Muscle layer of duodenum (tissue), 2 donors: Measurements from ENCODE around the gene MRPL36.

Experiments used
- H3K27ac ChIP-seq: one replicate; pipeline ENCODE4 v1.7.0; 2013; ENCODE audit warnings: mild to moderate bottlenecking, low read length
- H3K27me3 ChIP-seq: one replicate; pipeline ENCODE4 v1.7.0; 2013; ENCODE audit warnings: low read depth, mild to moderate bottlenecking, control low read depth, low read length
- H3K36me3 ChIP-seq, 2 donors: one replicate each; pipeline ENCODE4 v1.7.0; 2013; ENCODE audit warnings: low read length in 2 of 2, control low read depth in 1 of 2, mild to moderate bottlenecking in 1 of 2; ENCODE audit not compliant: insufficient read depth in 2 of 2, control insufficient read depth in 1 of 2
- H3K4me1 ChIP-seq, 2 donors: one replicate each; pipeline ENCODE4 v1.7.0; 2013; ENCODE audit warnings: low read length in 2 of 2, mild to moderate bottlenecking in 2 of 2, control low read depth in 1 of 2, moderate library complexity in 1 of 2; ENCODE audit not compliant: insufficient read depth in 2 of 2, control insufficient read depth in 1 of 2
- H3K4me3 ChIP-seq, 2 donors: one replicate each; pipeline ENCODE4 v1.7.0; 2013; ENCODE audit warnings: low read length in 2 of 2, low read depth in 1 of 2, mild to moderate bottlenecking in 1 of 2
- H3K9me3 ChIP-seq, 2 donors: one replicate each; pipeline ENCODE4 v1.7.0; 2013; ENCODE audit warnings: low read length in 2 of 2, control low read depth in 1 of 2, mild to moderate bottlenecking in 1 of 2; ENCODE audit not compliant: control insufficient read depth in 1 of 2
- donor health status: healthy.

MRPL36 gene

DNA sequence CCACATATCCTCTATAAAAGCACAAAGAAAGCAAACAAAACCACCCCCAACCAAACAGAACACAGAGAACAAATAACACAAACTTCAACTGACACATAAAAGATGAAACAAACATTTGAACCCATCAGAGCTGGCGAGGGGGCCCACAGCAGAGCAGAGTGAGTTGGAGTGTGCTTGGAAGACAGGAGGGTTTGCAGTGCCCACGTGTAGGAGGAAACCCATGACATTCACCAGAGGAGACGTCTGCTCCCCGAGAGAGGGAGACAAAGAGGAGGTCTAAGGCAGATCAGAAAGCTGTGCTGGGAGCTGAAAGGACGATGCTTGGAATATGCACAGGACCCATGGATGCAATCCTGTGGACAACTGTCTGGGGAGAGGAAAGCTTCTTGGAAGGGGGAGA, 27.0 kb downstream of the MRPL36 start:
- Histone ChIP-seq H3K36me3 (no peaks in the 10 kb centered on the region), H3K27ac (no peak overlapping the region), H3K4me1 (no peaks in the 10 kb centered on the region), H3K4me3 (no peak overlapping the region), H3K27me3 (no peaks in the 10 kb centered on the region), H3K9me3 (no peaks in the 10 kb centered on the region)

DNA sequence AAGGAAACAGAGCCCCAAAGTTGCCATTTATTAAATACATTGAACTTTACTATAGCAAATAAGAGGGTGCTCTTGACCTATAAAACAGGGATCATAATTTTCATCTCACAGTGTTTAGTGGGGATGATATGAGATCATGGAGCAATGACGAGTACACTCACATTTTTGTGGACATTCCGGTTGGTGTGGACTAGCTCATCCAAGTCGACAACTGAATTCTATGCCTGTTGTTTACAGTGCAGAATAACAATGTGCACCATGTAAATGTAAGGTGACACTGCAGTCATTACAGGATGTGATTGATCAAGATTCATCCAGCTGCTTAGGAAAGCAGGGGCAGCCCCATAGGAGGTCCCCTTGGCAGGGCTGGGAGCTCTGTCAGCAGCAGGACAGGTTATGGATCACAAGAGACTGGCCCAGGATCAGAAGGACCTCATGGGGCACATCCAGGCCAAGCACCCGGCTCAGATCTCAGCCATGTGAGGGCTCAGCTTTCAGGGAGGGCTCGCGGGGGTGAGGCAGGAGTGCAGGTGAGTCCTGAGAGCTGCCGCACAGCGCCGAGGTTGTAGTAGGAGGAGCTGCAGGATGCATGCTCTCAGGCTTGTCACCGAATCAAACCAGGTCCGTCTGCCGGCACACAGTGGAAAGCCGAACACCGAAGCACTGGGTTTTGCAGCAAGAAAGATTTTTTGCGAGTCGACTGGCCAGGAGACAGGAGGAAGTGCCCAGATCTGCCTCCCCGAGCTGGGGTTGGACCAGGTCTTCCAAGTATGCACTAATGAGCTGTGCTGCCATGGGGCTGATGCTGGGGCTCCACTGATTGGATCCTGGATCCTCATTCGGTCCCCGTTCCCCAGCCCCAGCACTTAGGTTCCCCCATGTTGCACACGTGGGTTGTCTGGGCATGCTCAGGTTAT, 28.2 kb downstream of the MRPL36 start:
- Histone ChIP-seq H3K27me3 (no peaks in the 10 kb centered on the region), H3K4me3 (no peak overlapping the region), H3K36me3 (no peaks in the 10 kb centered on the region), H3K4me1 (no peaks in the 10 kb centered on the region), H3K9me3 (no peaks in the 10 kb centered on the region), H3K27ac (no peak overlapping the region)

DNA sequence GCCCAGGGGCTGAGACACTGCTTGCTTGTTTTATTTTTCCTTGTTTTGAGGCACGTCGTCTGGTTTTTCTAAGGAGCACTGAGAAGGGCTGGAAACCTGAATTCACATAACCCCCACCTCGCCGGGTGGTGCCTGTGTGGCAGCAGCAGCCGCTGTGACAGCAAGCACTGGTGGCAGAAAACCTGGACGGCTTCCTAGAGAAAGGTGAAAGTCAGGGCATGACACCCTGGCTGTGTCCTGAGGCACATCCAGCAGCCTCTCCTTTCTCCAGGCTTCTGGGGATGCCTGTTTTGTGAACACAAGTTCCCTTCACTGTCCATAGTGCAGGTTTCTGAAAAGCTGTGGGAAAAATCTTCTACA, 29.2 kb downstream of the MRPL36 start:
- Histone ChIP-seq H3K36me3 (no peaks in the 10 kb centered on the region), H3K9me3 (no peaks in the 10 kb centered on the region), H3K27me3 (no peaks in the 10 kb centered on the region), H3K4me1 (no peaks in the 10 kb centered on the region), H3K27ac (no peak overlapping the region), H3K4me3 (no peak overlapping the region)

DNA sequence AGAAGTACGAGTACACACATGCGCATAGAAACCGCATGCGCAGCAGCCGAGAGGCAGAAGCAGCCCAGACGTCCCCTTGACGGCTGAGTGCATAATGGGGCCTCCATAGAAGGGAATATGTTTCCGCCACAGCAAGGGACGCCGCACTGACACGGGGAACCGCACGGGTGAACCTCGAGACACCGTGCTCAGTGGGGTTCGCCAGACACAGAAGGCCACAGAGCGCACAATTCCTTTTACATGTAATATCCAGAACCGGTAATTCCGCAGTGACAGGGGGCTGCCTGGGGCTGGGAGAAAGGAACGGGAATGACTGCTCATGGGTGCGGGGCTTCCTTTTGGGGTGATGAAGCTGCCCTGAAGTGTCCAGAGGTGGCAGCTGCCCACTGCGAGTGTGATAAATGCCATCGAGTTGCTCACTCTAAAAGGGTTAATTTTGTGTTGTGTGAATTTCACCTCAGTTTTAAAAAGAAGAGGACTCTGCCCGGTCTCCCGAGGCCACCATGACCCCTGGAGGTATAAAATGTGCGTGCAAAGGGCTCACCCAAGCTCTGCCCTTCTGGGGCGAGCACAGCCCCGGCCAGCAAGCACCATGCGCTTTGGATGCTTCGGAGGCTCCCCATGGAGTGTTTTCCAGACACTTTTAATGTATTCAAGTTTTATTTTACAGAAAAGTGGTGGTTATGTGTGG, 29.7 kb downstream of the MRPL36 start:
- Histone ChIP-seq H3K4me1 (no peaks in the 10 kb centered on the region), H3K27ac (no peak overlapping the region), H3K27me3 (no peaks in the 10 kb centered on the region), H3K9me3 (no peaks in the 10 kb centered on the region), H3K36me3 (no peaks in the 10 kb centered on the region), H3K4me3 (no peak overlapping the region)

DNA sequence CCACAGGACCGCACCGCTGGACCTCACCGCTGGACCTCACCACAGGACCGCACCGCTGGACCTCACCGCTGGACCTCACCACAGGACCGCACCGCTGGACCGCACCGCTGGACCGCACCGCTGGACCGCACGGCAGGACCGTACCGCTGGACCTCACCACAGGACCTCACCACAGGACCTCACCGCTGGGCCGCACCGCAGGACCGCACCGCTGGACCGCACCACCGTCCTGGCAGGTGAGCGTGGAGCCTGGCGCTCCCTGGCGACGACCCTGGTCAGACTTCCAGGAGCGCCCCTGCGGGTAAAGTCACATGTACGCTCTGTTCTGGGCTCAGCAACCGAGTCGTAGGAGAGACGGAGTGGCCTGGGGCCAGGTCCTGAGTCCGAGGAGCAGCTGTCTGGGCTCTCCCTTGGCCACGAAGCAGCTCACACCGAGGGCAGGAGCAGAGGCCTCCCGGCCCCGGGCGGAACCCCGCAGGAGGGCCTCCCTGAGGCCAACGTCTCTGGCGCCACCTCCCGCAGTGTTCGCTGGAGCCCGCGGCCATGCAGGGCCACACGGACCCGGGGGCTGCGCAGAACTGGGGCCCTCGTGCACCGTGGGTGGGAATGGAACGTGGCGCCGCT, 30.5 kb downstream of the MRPL36 start:
- no peaks in the 10 kb centered on the region for H3K27me3 ChIP-seq
- no peak overlapping the region for H3K4me3 ChIP-seq
- H3K4me1 ChIP-seq = no peaks in the 10 kb centered on the region
- H3K9me3 ChIP-seq = no peaks in the 10 kb centered on the region
- H3K27ac ChIP-seq = no peak overlapping the region
- no peaks in the 10 kb centered on the region for H3K36me3 ChIP-seq

DNA sequence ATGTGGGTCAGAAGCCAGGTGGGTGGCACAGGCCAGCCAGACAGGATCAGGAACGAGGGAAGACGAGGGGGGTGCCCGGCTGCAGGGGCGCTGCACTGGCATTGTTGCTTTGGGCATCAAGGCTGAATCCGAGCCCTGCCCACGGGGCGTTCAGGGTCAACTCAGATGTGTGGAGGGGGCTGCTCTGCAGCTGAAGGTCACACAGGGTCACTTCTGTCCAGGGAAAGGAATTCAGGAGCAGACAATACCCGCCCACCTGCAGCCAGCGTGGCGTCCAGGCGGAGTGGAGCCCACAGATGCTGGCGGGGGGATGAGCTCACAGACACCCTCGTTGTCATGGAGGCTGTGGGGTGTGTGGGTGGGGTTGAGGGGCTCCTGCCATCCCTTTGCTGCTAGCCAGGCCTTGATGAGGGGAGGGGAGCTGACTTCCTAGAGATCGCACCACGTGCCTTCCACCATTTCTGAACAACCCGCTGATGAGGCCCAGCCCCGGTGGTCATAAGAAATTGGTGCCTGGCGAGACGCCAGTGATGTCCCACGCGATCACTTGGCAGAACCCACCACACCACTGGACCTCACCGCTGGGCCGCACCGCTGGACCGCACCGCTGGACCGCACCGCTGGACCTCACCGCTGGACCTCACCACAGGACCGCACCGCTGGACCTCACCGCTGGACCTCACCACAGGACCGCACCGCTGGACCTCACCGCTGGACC, 31.2 kb downstream of the MRPL36 start:
- no peak overlapping the region for H3K4me3 ChIP-seq
- H3K27ac ChIP-seq = no peak overlapping the region
- no peaks in the 10 kb centered on the region for H3K9me3 ChIP-seq
- H3K4me1 ChIP-seq = no peaks in the 10 kb centered on the region
- no peaks in the 10 kb centered on the region for H3K36me3 ChIP-seq
- H3K27me3 ChIP-seq = no peaks in the 10 kb centered on the region

DNA sequence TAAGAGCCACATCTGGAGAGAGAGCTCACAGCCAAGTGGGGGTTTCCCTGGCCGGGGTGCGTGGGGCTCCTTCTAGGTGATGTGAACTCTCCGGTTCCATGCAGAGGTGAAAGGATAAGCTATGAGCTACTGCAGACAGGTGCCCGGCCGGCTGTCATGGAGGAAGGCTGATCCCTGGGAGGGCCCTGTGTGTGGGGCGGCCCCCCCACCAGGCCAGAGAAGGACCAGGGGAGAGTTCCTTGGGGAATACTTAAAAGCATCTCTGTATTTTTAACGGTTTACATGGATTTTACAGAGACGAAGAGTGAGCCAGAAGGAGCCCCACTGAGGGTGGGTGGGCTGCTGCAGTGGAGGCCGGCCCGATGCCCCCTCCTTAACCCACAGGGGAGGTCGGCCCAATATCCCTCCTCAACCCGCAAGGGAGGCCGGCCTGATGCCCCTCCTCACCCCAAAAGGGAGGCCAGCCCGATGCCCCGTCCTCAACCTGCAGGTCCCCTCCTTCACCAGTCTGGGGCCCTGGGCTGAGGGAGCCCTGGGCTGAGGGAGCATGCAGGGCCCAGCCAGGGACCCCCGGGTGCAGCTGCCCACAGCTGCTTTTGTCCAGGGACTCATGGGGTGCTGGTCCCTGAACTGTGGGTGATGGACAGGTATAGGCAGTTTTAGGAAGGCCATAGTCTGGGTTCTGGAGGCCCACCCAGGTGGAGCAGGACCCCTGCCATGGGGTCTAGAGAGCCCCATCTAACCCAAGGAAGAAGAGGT, 31.9 kb downstream of the MRPL36 start:
- no peak overlapping the region for H3K4me3 ChIP-seq
- H3K4me1 ChIP-seq = no peaks in the 10 kb centered on the region
- no peak overlapping the region for H3K27ac ChIP-seq
- H3K9me3 ChIP-seq = no peaks in the 10 kb centered on the region
- H3K27me3 ChIP-seq = no peaks in the 10 kb centered on the region
- H3K36me3 ChIP-seq = no peaks in the 10 kb centered on the region

DNA sequence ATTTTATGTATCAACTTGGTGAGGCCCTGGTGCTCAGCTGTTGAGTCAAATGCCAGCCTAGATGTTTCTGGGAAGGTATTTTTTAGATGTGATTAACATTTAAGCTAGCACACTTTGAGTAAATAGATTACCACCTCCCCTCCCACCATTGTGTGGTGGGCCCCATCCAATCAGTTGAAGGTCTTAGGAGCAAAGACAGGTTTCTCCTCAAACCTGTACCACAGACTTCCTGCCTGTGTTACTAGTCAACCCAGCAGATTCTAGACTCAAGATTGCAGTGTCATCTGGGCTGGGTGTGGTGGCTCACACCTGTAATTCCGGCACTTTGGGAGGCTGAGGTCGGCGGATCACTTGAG, 33.8 kb downstream of the MRPL36 start:
- Histone ChIP-seq H3K4me3 (no peak overlapping the region), H3K4me1 (no peaks in the 10 kb centered on the region), H3K36me3 (no peaks in the 10 kb centered on the region), H3K27me3 (no peaks in the 10 kb centered on the region), H3K9me3 (no peaks in the 10 kb centered on the region), H3K27ac (no peak overlapping the region)

DNA sequence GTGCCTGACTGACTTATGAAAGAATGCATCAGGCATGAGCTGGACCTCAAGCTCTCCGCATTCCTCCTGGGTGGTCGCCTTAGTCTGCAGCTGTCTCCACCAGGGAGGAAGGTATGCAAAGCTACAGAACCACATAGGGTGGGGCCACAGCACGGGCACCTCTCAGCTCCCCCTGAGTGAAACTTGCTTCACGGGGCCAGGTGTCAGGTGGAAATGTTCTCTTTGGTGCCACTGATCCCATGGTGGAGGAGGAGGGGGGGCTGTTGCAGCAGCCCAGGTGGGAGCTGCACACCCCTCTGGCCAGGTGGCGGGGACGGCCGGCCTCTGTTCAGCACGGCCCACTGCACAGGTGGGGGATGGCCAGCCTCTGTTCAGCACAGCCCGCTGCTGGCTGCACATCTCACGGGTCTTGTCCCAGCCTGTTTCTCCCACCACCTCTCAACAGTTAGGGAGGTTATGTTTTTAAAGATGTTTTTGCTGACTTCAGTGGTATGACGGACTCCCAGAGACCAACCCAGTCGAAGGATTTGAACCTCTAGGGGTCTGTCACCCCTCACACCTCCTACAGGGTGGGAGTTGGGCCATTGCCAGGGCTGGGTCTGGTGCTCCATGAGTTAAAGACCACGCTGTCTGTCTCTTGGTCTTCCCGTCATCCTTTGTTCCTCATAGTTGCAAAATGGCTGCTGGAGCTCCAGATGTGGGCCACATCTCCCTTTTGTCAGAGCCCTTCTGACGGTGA, 34.3 kb downstream of the MRPL36 start:
- Histone ChIP-seq H3K9me3 (no peaks in the 10 kb centered on the region), H3K4me1 (no peaks in the 10 kb centered on the region), H3K27ac (no peak overlapping the region), H3K4me3 (no peak overlapping the region), H3K27me3 (no peaks in the 10 kb centered on the region), H3K36me3 (no peaks in the 10 kb centered on the region)

DNA sequence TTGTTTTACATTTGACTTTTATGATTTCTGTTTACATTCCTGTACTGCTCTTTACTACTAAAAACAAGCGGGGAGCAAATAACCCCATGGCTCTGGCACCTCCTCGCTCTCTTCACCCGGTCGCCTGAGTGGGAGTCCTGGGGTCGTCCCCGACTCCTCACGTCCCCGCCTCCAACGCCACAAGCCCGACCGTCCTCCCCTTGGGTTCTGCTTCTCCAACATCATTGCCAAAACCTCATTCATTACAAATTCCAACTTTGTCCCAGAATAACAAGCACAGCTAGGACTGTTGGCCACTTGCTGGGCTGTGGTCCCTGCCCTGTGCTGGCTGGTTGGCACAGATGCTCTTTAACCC, 35.1 kb downstream of the MRPL36 start:
- Histone ChIP-seq H3K9me3 (no peaks in the 10 kb centered on the region), H3K36me3 (no peaks in the 10 kb centered on the region), H3K4me1 (no peaks in the 10 kb centered on the region), H3K27me3 (no peaks in the 10 kb centered on the region), H3K4me3 (no peak overlapping the region), H3K27ac (no peak overlapping the region)
